HUES48 (cell line): Measurements from ENCODE around the gene OVCH2.
"Not testable (repeated sequence)": the region's sequence is repeated elsewhere in the genome, so short reads cannot be mapped to it uniquely, and the experiment has no call there.

Experiments used
- H3K27ac ChIP-seq: one replicate; pipeline ENCODE4 v1.7.0; 2013; ENCODE audit warnings: low read depth, low read length, inconsistent platforms
- H3K27me3 ChIP-seq: 2 replicates; pipeline ENCODE4 v1.6.1; 2013; ENCODE audit warnings: mild to moderate bottlenecking, low read length; ENCODE audit not compliant: control insufficient read depth, insufficient read depth
- H3K36me3 ChIP-seq: 2 replicates; pipeline ENCODE4 v1.6.1; 2013; ENCODE audit warnings: low read length; ENCODE audit not compliant: control insufficient read depth, insufficient read depth
- H3K4me1 ChIP-seq: 2 replicates; pipeline ENCODE4 v1.6.1; 2013; ENCODE audit warnings: mild to moderate bottlenecking, low read length; ENCODE audit not compliant: control insufficient read depth, insufficient read depth
- H3K4me3 ChIP-seq: 2 replicates; pipeline ENCODE4 v1.5.1; 2013; ENCODE audit warnings: mild to moderate bottlenecking, low read depth, low read length
- H3K9ac ChIP-seq: 2 replicates; pipeline ENCODE4 v1.6.1; 2013; ENCODE audit warnings: mild to moderate bottlenecking, low read depth, low read length, moderate library complexity
- H3K9me3 ChIP-seq: 2 replicates; pipeline ENCODE4 v1.6.1; 2013; ENCODE audit warnings: low read length; ENCODE audit not compliant: control insufficient read depth, insufficient read depth

OVCH2 gene

DNA sequence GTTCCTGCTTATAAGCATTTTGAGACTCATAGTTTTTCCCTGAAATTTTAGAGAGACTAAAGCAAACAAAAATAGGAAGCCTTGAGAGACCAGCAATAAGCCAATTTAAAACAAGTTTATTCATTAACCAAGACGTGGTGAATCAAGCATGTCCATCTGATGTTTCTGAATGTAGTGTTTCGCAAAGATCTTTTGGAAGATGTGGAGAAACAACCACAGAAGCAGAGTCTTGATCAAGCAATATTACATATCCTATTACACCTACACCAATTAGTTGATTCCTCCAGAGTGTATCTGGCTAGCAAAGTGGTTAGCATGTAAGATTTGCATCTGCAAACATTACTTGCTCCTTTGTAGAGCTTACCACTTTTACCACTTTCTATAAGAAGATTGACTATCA is at the start of gene OVCH2:
OVCH2 (minus strand) TSS at position 101 of the 400 bp plus-strand sequence; CDS start at position 18, 83 bp downstream.
- Histone ChIP-seq H3K9ac (no peak within 1 kb of the TSS), H3K27me3 (no peaks in the 10 kb centered on the region), H3K4me3 (no peak within 1 kb of the TSS), H3K4me1 (no peaks in the 10 kb centered on the region), H3K36me3 (no peaks in the 10 kb centered on the region), H3K27ac (no peak within 1 kb of the TSS), H3K9me3 (no peaks in the 10 kb centered on the region)

DNA sequence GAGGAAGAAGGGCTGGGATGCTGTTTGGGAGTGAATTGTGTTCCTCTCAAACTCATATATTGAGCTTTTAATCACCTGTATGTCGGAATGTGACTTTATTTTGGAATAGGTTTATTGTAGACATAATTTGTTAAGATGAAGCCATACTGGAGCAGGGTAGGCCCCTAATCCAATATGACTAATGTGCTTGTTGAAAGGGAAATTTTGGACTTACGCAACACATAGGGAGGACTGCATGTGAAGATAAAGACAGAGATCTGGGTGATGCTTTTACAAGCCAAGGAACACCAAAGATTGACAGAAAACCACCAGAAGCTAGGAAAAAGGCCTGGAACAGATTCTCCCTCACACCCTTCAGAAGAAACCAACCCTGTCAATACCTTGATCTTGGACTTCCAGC is 43.2 kb upstream of the OVCH2 start:
- Histone ChIP-seq H3K27ac (no peak overlapping the region), H3K36me3 (no peaks in the 10 kb centered on the region), H3K4me3 (no peak overlapping the region), H3K9me3 (no peaks in the 10 kb centered on the region), H3K4me1 (no peaks in the 10 kb centered on the region), H3K9ac (no peak overlapping the region), H3K27me3 (no peaks in the 10 kb centered on the region)

DNA sequence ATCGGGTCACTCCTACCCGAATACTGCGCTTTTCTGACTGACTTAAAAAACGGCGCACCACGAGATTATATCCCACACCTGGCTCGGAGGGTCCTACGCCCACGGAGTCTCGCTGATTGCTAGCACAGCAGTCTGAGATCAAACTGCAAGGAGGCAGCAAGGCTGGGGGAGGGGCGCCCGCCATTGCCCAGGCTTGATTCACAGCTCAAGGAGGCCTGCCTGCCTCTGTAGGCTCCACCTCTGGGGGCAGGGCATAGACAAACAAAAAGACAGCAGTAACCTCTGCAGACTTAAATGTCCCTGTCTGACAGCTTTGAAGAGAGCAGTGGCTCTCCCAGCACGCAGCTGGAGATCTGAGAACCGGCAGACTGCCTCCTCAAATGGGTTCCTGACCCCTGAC is 28.5 kb upstream of the OVCH2 start:
- H3K9ac ChIP-seq, H3K27me3 ChIP-seq, H3K4me1 ChIP-seq, H3K27ac ChIP-seq, H3K36me3 ChIP-seq, H3K4me3 ChIP-seq, H3K9me3 ChIP-seq: not testable (repeated sequence)

GRCh38 chr11:7714786-7715185 is 8.5 kb upstream of the OVCH2 start:
- Histone ChIP-seq H3K27ac (no peak overlapping the region), H3K9ac (no peak overlapping the region), H3K9me3 (no peaks in the 10 kb centered on the region), H3K4me1 (no peaks in the 10 kb centered on the region), H3K4me3 (no peak overlapping the region), H3K27me3 (no peaks in the 10 kb centered on the region), H3K36me3 (no peaks in the 10 kb centered on the region)

DNA sequence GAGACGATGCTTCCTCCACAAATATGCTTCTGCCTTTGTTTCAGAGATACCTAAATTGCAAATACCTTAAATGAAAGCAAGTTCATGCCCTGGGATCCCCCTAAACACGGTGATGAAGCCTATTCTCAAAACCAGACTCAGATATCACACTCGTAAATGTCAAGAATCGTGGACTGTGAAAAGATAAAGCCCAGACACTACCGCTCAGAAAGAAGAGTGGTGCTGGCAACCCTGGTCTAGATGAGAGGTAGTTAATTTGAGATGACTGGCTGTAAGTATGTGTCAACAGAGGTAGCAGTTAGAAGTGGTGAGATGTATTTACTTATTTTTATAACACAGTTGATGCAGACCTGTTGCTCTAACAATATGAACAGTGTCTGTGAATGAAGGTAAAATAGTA is 2.5 kb downstream of the OVCH2 start:
- H3K27me3 ChIP-seq, result no peaks in the 10 kb centered on the region
- H3K36me3 ChIP-seq, result no peaks in the 10 kb centered on the region
- H3K4me3 ChIP-seq, result no peak overlapping the region
- H3K4me1 ChIP-seq, result no peaks in the 10 kb centered on the region
- H3K9me3 ChIP-seq, result no peaks in the 10 kb centered on the region
- no peak overlapping the region for H3K27ac ChIP-seq
- no peak overlapping the region for H3K9ac ChIP-seq

GRCh38 chr11:7696424-7696823 is 9.9 kb downstream of the OVCH2 start:
- H3K9me3 ChIP-seq, result no peaks in the 10 kb centered on the region
- no peaks in the 10 kb centered on the region for H3K36me3 ChIP-seq
- H3K27me3 ChIP-seq, result no peaks in the 10 kb centered on the region
- no peak overlapping the region for H3K4me3 ChIP-seq
- no peak overlapping the region for H3K9ac ChIP-seq
- no peak overlapping the region for H3K27ac ChIP-seq
- H3K4me1 ChIP-seq, result no peaks in the 10 kb centered on the region; the same call in 1 of the 2 replicates

DNA sequence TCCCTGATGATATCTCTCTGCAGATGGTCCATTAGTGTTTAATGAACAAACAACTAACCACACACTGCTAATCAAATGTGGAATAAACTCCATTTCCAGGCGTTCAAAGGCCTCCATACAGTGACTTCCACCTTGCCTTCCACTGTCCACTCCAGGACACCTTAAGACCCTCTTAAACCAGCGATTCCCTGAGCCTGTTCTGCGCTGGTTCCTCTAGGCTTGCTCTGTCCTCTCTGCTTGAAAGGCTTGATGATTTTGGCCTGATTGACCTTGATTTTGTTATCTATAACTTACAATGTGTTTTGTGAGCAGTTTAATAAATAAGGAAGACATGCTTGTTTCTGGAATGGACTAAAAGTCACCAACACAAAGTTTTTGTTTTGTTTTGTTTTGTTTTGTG is 12.0 kb downstream of the OVCH2 start:
- H3K4me1 ChIP-seq, result no peaks in the 10 kb centered on the region; the same call in 1 of the 2 replicates
- H3K9ac ChIP-seq, result no peak overlapping the region
- H3K9me3 ChIP-seq, result no peaks in the 10 kb centered on the region
- no peak overlapping the region for H3K27ac ChIP-seq
- H3K36me3 ChIP-seq, result no peaks in the 10 kb centered on the region
- no peaks in the 10 kb centered on the region for H3K27me3 ChIP-seq
- no peak overlapping the region for H3K4me3 ChIP-seq

DNA sequence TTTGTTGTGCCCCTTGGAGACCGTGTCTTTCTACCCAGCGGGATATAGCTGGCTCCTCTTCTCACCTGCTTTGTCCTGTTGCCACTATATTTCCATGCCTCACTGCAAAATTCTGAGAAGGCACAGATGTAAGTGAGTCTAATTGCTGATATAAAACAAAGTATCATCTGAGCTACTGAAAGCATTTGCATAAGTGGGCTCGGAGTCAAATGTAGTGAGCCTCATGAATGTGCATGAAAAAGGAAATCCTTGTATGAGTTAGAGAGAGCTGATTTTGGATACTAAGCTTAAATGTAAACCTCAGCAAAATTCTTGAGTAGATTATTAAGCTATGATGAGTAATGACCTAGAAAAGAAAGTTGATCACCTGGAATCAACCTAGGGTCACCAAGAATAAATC is 13.9 kb downstream of the OVCH2 start:
- Histone ChIP-seq H3K27me3 (no peaks in the 10 kb centered on the region), H3K9me3 (no peaks in the 10 kb centered on the region), H3K4me3 (no peak overlapping the region), H3K9ac (no peak overlapping the region), H3K4me1 (peaks cover 4% of the 10 kb centered on the region; the same call in 1 of the 2 replicates), H3K27ac (no peak overlapping the region), H3K36me3 (no peaks in the 10 kb centered on the region)

- Histone ChIP-seq H3K9ac (no peak overlapping the region), H3K9me3 (no peaks in the 10 kb centered on the region), H3K4me1 (peaks cover 7% of the 10 kb centered on the region; the same call in 1 of the 2 replicates), H3K4me3 (no peak overlapping the region), H3K27me3 (no peaks in the 10 kb centered on the region), H3K36me3 (no peaks in the 10 kb centered on the region), H3K27ac (no peak overlapping the region)
These were observed 14.4 kb downstream of the OVCH2 start for GRCh38 chr11:7691759-7692350.

DNA sequence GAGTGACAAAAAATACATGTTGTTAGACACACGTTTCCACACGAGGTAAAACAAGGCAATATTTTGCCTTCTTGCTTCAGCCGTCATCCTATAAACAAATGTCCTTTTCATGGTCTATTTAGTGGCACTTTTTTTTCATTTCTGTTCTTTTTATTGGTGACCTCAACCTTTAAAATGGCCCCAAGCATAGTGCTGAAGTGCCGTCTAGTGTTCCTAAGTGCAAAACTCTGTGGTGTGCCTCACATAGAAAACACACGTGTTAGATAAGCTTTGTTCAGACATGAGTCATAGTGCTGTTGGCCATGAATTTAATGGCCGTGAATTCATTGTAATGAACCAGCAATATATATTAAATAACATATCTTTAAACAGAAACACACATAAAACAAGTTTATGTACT is 15.6 kb downstream of the OVCH2 start:
- no peak overlapping the region for H3K27ac ChIP-seq
- H3K4me3 ChIP-seq, result no peak overlapping the region
- no peak overlapping the region for H3K9ac ChIP-seq
- H3K9me3 ChIP-seq, result no peaks in the 10 kb centered on the region
- no peaks in the 10 kb centered on the region for H3K27me3 ChIP-seq
- peaks cover 9% of the 10 kb centered on the region; the same call in 1 of the 2 replicates for H3K4me1 ChIP-seq
- H3K36me3 ChIP-seq, result no peaks in the 10 kb centered on the region

- Histone ChIP-seq H3K9ac (no peak overlapping the region), H3K4me3 (no peak overlapping the region), H3K27ac (no peak overlapping the region), H3K4me1 (peaks cover 9% of the 10 kb centered on the region; the same call in 1 of the 2 replicates), H3K27me3 (no peaks in the 10 kb centered on the region), H3K36me3 (no peaks in the 10 kb centered on the region), H3K9me3 (no peaks in the 10 kb centered on the region)
These were observed 17.0 kb downstream of the OVCH2 start for GRCh38 chr11:7689239-7689638.
